Lung (tissue), 12 donors: Measurements from ENCODE around the gene NUCB2. TPM values are rescaled to one million over a fixed set of nuclear protein-coding genes. Genes with fewer than 3 reads are reported as not detected.
A peak's percentile ranks its signal among the peaks of the same experiment; 100 is the strongest.

Experiments used
- ATAC-seq: fragments of 200-7000 bp; cut with Tn5 transposase; one replicate; pipeline ENCODE4 v1.9.1; 2020; ENCODE audit warnings: moderate number of reproducible peaks; ENCODE audit not compliant: insufficient read depth, low FRiP score
- DNase-seq, 3 donors: peaks; one replicate each; pipeline ENCODE4 v3.0.0-alpha.2; 2013 to 2017
- H3K27ac ChIP-seq, 2 donors: one replicate each; pipeline ENCODE4 v1.5.1; 2013; ENCODE audit warnings: mild to moderate bottlenecking in 2 of 2, moderate library complexity in 2 of 2, control low read depth in 1 of 2, inconsistent platforms in 1 of 2, low read depth in 1 of 2, low read length in 1 of 2
- H3K27me3 ChIP-seq, 3 donors: one replicate each; pipeline ENCODE4 v1.5.1; 2013; ENCODE audit warnings: low read length in 2 of 3; ENCODE audit not compliant: control insufficient read depth in 3 of 3, insufficient read depth in 3 of 3
- H3K36me3 ChIP-seq, 4 donors: one replicate each; pipeline ENCODE4 v1.5.1; 2013; ENCODE audit warnings: low read length in 4 of 4, mild to moderate bottlenecking in 1 of 4, moderate library complexity in 1 of 4; ENCODE audit not compliant: control insufficient read depth in 4 of 4, insufficient read depth in 4 of 4
- H3K4me1 ChIP-seq, 5 donors: one replicate each; pipeline ENCODE4 v1.5.1; 2013; ENCODE audit warnings: low read length in 5 of 5, mild to moderate bottlenecking in 2 of 5, moderate library complexity in 1 of 5; ENCODE audit not compliant: control insufficient read depth in 5 of 5, insufficient read depth in 5 of 5
- H3K4me3 ChIP-seq: one replicate; pipeline ENCODE4 v1.5.1; 2013; ENCODE audit warnings: mild to moderate bottlenecking, control low read depth, moderate library complexity
- H3K9ac ChIP-seq, 2 donors: one replicate each; pipeline ENCODE4 v1.5.1; 2013; ENCODE audit warnings: low read length in 2 of 2, control low read depth in 1 of 2; ENCODE audit not compliant: insufficient read depth in 1 of 2
- H3K9me3 ChIP-seq, 4 donors: one replicate each; pipeline ENCODE4 v1.5.1; 2013; ENCODE audit warnings: low read length in 3 of 4, mild to moderate bottlenecking in 1 of 4, moderate library complexity in 1 of 4; ENCODE audit not compliant: control insufficient read depth in 4 of 4, insufficient read depth in 3 of 4
- WGBS, 2 donors: extraction: QIAGEN DNeasy Blood & Tissue Kit; methylation state at CpG; one replicate each; pipeline ENCODE4 v1.1.7; 2013; 5-methylcytosine and 5-hydroxymethylcytosine counted together
- polyA plus RNA-seq, 2 donors: library from polyadenylated mRNA; stranded (reverse); fragments of 200-250 nt; gene quantifications; one replicate each; pipeline ENCODE4 v1.2.1, GENCODE V29; 2013
- total RNA-seq, 2 donors: library from RNA; depleted of rRNA in 1 of 2; stranded (reverse); fragments of >200 nt in 1 of 2; gene quantifications; one replicate each; pipeline ENCODE4 v1.2.1, GENCODE V29; 2014 to 2021
- TF ChIP-seq, protein P1 (sequence below): IDR thresholded peaks from 2 replicates; pipeline ENCODE4 v1.5.1; 2012; ENCODE audit warnings: mild to moderate bottlenecking; ENCODE audit errors: control extremely low read depth, extremely low read depth
- donor health status: control.
- donor health status: control.
- donor health status: Bipolar disorder and iron deficiency.
- donor health status: healthy.
- donor health status: DM: yes; HTN: yes; CAD: no.

The NUCB2 gene
- total and polyA plus RNA-seq, 4 donors: 73.6 to 136 (median 116) TPM

DNA sequence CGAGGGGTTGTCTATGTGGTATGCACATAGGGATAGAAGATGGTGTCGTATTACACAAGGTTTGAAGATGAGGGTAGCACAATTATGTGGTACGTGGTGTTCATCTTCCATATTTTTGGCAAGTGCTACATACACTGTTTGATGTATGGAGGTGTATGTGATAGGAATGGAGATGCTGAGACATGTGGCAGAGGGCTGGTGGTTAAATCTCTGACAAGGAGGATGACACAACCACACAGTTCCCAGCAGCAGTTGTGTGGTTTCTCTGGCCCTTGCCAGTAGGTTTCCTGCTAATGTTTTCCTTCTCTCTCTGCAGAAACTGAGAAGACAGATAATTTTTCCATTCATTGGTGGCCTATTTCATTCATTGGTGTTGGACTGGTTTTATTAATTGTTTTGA lies 92.0 kb downstream of the NUCB2 start:
- H3K36me3 ChIP-seq: peaks cover 0 to 23% (median 8%) of the 10 kb centered on the region in 4 donors
- H3K27ac ChIP-seq: no peak overlapping the region
- no peaks in the 10 kb centered on the region for H3K27me3 ChIP-seq
- DNase-seq (no peak), ATAC-seq (no peak)
- no peak overlapping the region for H3K4me3 ChIP-seq
- H3K9ac ChIP-seq: no peak overlapping the region
- H3K9me3 ChIP-seq: peaks cover 2 to 45% (median 36%) of the 10 kb centered on the region in 4 donors
- WGBS, 2 donors: 94 to 97% methylated on average over 3 of the region's 3 CpGs
- TF ChIP-seq, protein P1, sequence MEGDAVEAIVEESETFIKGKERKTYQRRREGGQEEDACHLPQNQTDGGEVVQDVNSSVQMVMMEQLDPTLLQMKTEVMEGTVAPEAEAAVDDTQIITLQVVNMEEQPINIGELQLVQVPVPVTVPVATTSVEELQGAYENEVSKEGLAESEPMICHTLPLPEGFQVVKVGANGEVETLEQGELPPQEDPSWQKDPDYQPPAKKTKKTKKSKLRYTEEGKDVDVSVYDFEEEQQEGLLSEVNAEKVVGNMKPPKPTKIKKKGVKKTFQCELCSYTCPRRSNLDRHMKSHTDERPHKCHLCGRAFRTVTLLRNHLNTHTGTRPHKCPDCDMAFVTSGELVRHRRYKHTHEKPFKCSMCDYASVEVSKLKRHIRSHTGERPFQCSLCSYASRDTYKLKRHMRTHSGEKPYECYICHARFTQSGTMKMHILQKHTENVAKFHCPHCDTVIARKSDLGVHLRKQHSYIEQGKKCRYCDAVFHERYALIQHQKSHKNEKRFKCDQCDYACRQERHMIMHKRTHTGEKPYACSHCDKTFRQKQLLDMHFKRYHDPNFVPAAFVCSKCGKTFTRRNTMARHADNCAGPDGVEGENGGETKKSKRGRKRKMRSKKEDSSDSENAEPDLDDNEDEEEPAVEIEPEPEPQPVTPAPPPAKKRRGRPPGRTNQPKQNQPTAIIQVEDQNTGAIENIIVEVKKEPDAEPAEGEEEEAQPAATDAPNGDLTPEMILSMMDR: no peak
- H3K4me1 ChIP-seq: no peaks in the 10 kb centered on the region

DNA sequence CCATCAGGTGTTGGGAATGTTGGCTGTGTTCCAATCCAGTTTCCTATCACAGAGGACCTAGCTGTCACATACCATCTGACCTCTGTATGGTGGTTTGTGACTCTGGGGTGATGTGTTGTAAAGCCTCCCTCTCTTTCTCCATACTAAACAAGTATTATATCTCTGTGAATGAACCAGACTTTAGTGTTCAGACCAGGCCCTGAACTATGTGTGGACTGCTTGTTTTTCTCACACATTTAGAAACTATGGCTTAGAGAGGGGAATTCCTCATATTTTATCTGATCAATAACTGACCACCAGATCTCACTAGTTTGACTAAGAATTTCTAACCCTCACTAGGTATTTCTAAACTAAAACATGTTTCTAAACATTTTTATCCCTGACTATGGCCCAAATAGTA lies 92.6 kb downstream of the NUCB2 start:
- Histone ChIP-seq H3K27me3 (no peaks in the 10 kb centered on the region), H3K9me3 (peaks cover 2 to 49% (median 38%) of the 10 kb centered on the region in 4 donors), H3K4me1 (no peaks in the 10 kb centered on the region), H3K27ac (no peak overlapping the region), H3K4me3 (no peak overlapping the region), H3K9ac (no peak overlapping the region), H3K36me3 (peaks cover 0 to 23% (median 10%) of the 10 kb centered on the region in 4 donors)
- TF ChIP-seq, protein P1: no peak
- ATAC-seq (no peak), DNase-seq (no peak)

DNA sequence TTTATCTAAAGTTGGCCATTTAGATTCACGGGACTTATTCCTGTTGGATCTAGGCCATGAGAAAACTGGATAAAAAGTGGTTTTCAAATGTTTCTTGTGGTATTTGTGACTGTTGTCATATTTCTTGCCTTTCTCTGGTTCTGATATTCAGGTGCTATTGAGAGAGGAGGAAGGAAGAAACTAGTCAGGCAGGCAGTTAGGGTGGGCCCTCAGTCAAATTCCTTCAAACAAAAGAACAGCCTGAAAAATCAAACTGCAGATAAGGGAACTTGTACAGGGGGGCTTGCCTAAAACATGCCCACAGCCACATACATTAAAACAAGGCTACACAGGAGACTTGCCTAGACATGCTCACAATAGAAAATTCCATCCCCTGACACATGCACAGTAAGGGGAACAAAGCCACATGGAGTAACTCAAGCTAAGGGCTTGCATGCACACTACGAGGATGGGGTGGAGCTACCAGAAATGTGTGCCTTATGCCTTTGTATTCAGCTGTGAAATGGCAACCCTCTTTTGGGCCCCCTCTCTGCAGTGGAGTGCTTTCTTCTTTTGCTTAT lies 93.2 kb downstream of the NUCB2 start:
- H3K27me3 ChIP-seq: no peaks in the 10 kb centered on the region
- TF ChIP-seq, protein P1: no peak
- WGBS, 2 donors: 87 to 94% methylated on average over 2 of the region's 2 CpGs
- H3K9ac ChIP-seq: no peak overlapping the region
- no peak for ATAC-seq
- no peak overlapping the region for H3K27ac ChIP-seq
- peaks cover 2 to 49% (median 38%) of the 10 kb centered on the region in 4 donors for H3K9me3 ChIP-seq
- H3K36me3 ChIP-seq: peaks cover 0 to 23% (median 10%) of the 10 kb centered on the region in 4 donors
- DNase-seq: no peak
- H3K4me3 ChIP-seq: no peak overlapping the region
- H3K4me1 ChIP-seq: no peaks in the 10 kb centered on the region

DNA sequence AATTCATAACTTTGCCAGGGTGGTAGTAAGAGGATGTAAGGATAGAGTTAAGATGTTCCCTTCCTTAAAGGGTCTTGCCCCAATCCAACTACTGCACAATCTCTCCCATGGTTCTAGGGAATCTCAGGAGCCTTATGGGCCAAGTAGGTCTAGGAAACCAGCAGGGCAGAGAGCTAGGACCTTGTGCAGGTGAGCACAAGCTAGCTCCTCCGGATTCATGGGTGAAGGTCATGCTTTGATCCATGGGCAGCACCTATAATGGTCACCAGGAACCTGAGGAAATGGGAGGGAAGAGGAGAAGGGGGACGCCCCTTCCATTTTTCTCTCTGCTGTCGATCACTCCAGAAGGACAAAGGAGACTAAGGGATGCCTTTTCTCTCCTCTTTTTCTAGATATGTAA lies 95.1 kb downstream of the NUCB2 start:
- no peak overlapping the region for H3K4me3 ChIP-seq
- WGBS, 2 donors: 52 to 66% methylated on average over 3 of the region's 3 CpGs
- no peak overlapping the region for H3K9ac ChIP-seq
- no peak overlapping the region for H3K27ac ChIP-seq
- peaks cover 0 to 23% (median 11%) of the 10 kb centered on the region in 4 donors for H3K36me3 ChIP-seq
- DNase-seq (peak in 1 of 3 donors; percentile 30), ATAC-seq (no peak)
- peaks cover 2 to 53% (median 39%) of the 10 kb centered on the region in 4 donors for H3K9me3 ChIP-seq
- H3K27me3 ChIP-seq: no peaks in the 10 kb centered on the region
- TF ChIP-seq, protein P1: no peak
- H3K4me1 ChIP-seq: no peaks in the 10 kb centered on the region
